ENCODE results near the gene SHROOM3.
A peak's percentile ranks its signal among the peaks of the same experiment; 100 is the strongest.

Gene SHROOM3

GRCh38 chr4:76494871-76495590 lies 60.0 kb downstream of the SHROOM3 start:
- DNase-seq (ENCODE audit: low read depth), result no peak
- TF ChIP-seq, protein P1, sequence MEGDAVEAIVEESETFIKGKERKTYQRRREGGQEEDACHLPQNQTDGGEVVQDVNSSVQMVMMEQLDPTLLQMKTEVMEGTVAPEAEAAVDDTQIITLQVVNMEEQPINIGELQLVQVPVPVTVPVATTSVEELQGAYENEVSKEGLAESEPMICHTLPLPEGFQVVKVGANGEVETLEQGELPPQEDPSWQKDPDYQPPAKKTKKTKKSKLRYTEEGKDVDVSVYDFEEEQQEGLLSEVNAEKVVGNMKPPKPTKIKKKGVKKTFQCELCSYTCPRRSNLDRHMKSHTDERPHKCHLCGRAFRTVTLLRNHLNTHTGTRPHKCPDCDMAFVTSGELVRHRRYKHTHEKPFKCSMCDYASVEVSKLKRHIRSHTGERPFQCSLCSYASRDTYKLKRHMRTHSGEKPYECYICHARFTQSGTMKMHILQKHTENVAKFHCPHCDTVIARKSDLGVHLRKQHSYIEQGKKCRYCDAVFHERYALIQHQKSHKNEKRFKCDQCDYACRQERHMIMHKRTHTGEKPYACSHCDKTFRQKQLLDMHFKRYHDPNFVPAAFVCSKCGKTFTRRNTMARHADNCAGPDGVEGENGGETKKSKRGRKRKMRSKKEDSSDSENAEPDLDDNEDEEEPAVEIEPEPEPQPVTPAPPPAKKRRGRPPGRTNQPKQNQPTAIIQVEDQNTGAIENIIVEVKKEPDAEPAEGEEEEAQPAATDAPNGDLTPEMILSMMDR (IDR thresholded peaks at IDR 0.05; ENCODE audit: low read depth, low read length), result no peak
- no peak for TF ChIP-seq MYC (IDR thresholded peaks at IDR 0.05; ENCODE audit: low read depth, low read length)
- TF ChIP-seq, protein P2, sequence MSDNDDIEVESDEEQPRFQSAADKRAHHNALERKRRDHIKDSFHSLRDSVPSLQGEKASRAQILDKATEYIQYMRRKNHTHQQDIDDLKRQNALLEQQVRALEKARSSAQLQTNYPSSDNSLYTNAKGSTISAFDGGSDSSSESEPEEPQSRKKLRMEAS (IDR thresholded peaks at IDR 0.05; ENCODE audit: low read depth, low read length), result no peak
- no peak for TF ChIP-seq POLR2A (IDR thresholded peaks at IDR 0.05; ENCODE audit: extremely low read depth, insufficient read length)
- no peak overlapping the region for H3K4me3 ChIP-seq (ENCODE audit: low read depth, low read length)

- H3K4me3 ChIP-seq (ENCODE audit: low read depth, low read length), result no peak overlapping the region
- no peak for TF ChIP-seq MYC (IDR thresholded peaks at IDR 0.05; ENCODE audit: low read depth, low read length)
- TF ChIP-seq, protein P2 (IDR thresholded peaks at IDR 0.05; ENCODE audit: low read depth, low read length), result no peak
- TF ChIP-seq, protein P1 (IDR thresholded peaks at IDR 0.05; ENCODE audit: low read depth, low read length), result no peak
- no peak for TF ChIP-seq POLR2A (IDR thresholded peaks at IDR 0.05; ENCODE audit: extremely low read depth, insufficient read length)
- no peak for DNase-seq (ENCODE audit: low read depth)
Measured at GRCh38 chr4:76498550-76498949, 63.5 kb downstream of the SHROOM3 start.

DNA sequence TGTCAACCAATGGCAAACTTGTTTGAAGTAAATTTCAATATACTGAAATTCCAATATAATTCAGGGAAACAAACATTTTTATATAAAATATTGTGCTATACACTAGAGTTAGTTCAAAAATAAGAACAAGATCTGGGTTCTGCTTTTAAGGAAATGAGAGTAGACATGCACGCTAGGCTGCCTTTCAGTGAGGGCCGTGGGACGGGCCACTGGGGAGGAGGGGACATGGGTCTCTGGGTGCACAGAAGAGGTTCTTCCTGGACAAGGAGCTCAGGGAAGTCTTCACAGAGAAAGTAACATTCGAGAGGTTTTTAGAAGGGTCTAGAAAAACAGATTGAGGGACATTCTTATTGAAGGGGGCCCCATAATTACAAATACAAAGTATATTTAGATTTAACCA lies 64.4 kb downstream of the SHROOM3 start:
- no peak overlapping the region for H3K4me3 ChIP-seq (ENCODE audit: low read depth, low read length)
- DNase-seq (ENCODE audit: low read depth), result no peak
- no peak for TF ChIP-seq MYC (IDR thresholded peaks at IDR 0.05; ENCODE audit: low read depth, low read length)
- TF ChIP-seq POLR2A (IDR thresholded peaks at IDR 0.05; ENCODE audit: extremely low read depth, insufficient read length), result no peak
- TF ChIP-seq, protein P1 (IDR thresholded peaks at IDR 0.05; ENCODE audit: low read depth, low read length), result no peak
- TF ChIP-seq, protein P2 (IDR thresholded peaks at IDR 0.05; ENCODE audit: low read depth, low read length), result no peak

DNA sequence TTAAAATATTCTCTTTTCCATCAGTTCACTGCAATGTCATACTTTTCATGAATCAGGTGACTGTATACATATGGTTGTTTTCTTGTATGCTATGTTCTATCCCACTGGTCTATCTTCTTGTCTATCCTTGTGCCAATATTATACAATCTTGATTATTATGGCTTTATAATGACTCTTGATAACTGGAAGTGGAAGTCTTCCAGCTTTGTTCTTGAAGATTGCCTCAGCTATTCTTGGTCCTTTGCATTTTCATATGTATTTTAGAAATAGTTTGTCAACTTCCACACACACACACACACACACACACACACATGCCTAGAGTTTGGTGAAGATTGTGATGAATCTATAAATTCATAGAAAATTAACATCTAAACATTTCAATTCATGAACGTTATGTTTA lies 67.9 kb downstream of the SHROOM3 start:
- no peak for DNase-seq (ENCODE audit: low read depth)
- TF ChIP-seq MYC (IDR thresholded peaks at IDR 0.05; ENCODE audit: low read depth, low read length) (no peak), POLR2A (IDR thresholded peaks at IDR 0.05; ENCODE audit: extremely low read depth, insufficient read length) (no peak)
- TF ChIP-seq, protein P1 (IDR thresholded peaks at IDR 0.05; ENCODE audit: low read depth, low read length), result no peak
- TF ChIP-seq, protein P2 (IDR thresholded peaks at IDR 0.05; ENCODE audit: low read depth, low read length), result no peak
- H3K4me3 ChIP-seq (ENCODE audit: low read depth, low read length), result no peak overlapping the region

DNA sequence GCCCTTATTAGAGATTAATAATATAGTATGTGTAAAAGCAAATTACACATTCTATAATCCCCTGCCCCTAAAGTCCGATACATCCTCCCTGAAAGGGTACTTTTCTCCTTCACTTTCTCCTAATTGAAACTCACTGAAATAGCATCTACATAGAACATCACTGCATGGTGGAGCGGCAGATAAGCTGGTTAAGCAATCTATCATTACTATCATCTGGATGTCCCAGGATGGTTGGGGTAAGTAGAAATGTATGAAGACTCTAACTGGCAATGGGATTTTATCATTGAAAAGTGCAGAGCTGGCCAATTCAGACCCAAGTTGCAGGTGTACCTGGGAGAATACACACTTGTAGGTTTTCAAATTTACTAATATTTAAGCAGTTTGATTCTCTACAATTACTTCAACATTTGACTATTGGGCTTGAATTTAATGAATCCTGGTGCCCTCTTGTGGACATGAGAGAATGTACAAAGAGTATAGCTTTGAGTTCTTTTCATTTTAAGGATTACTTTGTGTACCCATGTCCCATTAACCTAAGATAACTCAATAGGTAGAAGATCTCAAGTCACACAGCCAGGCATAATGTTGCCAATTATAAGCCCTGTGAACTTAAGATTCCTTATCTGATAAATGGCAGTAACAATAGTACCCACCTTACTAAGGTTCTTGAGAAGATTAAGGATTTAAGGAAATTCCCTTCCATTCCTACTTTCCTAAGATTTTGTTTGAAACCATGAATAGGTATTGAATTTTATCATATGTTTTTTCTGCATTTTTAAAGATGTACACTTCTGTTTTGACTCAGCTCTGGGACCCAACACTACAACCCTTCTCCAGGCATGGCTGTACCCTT lies 69.8 kb downstream of the SHROOM3 start:
- peak; percentile 46 for DNase-seq (ENCODE audit: low read depth)
- TF ChIP-seq, protein P1 (IDR thresholded peaks at IDR 0.05; ENCODE audit: low read depth, low read length), result peak; percentile 34
- TF ChIP-seq, protein P2 (IDR thresholded peaks at IDR 0.05; ENCODE audit: low read depth, low read length), result no peak
- no peak overlapping the region for H3K4me3 ChIP-seq (ENCODE audit: low read depth, low read length)

All from NB4 (cell line).